GM23338 (cell line): ENCODE data around the gene HHAT. TPM values are rescaled to one million over a fixed set of nuclear protein-coding genes. Genes with fewer than 3 reads are reported as not detected.

ENCODE experiments used
- ATAC-seq: fragments of 200-7000 bp; cut with Tn5 transposase; 3 replicates; pipeline ENCODE4 v1.9.1; 2020
- DNase-seq: peaks from one replicate; pipeline ENCODE4 v3.0.0-alpha.2; 2015; ENCODE audit warnings: low spot score
- H2AFZ ChIP-seq: fragments of 200-600 bp; sonication (generic); 2 replicates; pipeline ENCODE4 v1.8.0; 2016; ENCODE audit warnings: antibody characterized with exemption, mild to moderate bottlenecking, moderate library complexity
- H3F3A ChIP-seq: fragments of 200-600 bp; sonication (generic); replicated peaks from 2 replicates; pipeline ENCODE4 v1.8.0; 2017; ENCODE audit warnings: antibody characterized with exemption, mixed run types, low read depth
- H3K27ac ChIP-seq: fragments of 200-600 bp; sonication (generic); 2 replicates; pipeline ENCODE4 v1.6.1; 2016; ENCODE audit warnings: low read depth
- H3K27me3 ChIP-seq: fragments of 200-600 bp; sonication (generic); 2 replicates; pipeline ENCODE4 v1.8.0; 2016; ENCODE audit warnings: mild to moderate bottlenecking, mixed run types, moderate library complexity; ENCODE audit not compliant: insufficient read depth
- H3K36me3 ChIP-seq: fragments of 200-600 bp; sonication (generic); 2 replicates; pipeline ENCODE4 v1.8.0; 2016; ENCODE audit warnings: mild to moderate bottlenecking; ENCODE audit not compliant: insufficient read depth
- H3K4me1 ChIP-seq: fragments of 200-600 bp; sonication (generic); 2 replicates; pipeline ENCODE4 v1.8.0; 2016; ENCODE audit warnings: mild to moderate bottlenecking, moderate library complexity; ENCODE audit not compliant: insufficient read depth
- H3K4me2 ChIP-seq: fragments of 200-600 bp; sonication (generic); 2 replicates; pipeline ENCODE4 v1.7.1; 2017; ENCODE audit warnings: mixed run types
- H3K4me3 ChIP-seq: fragments of 200-600 bp; sonication (generic); 2 replicates; pipeline ENCODE4 v1.6.1; 2016; ENCODE audit warnings: mixed run types
- H3K79me2 ChIP-seq: fragments of 200-600 bp; sonication (generic); replicated peaks from 2 replicates; pipeline ENCODE4 v1.8.0; 2017; ENCODE audit warnings: mild to moderate bottlenecking; ENCODE audit not compliant: insufficient read depth
- H3K9me2 ChIP-seq: fragments of 200-600 bp; sonication (generic); 2 replicates; pipeline ENCODE4 v1.8.0; 2017; ENCODE audit not compliant: insufficient read depth
- H4K20me1 ChIP-seq: fragments of 200-600 bp; sonication (generic); replicated peaks from 2 replicates; pipeline ENCODE4 v1.8.0; 2017; ENCODE audit warnings: mild to moderate bottlenecking; ENCODE audit not compliant: insufficient read depth
- H3K27ac Mint-ChIP-seq: 2 replicates; pipeline ENCODE4 v1.8.0; 2020; ENCODE audit warnings: inconsistent platforms, mild to moderate bottlenecking, moderate library complexity, mixed read lengths
- H3K27me3 Mint-ChIP-seq: 3 replicates; pipeline ENCODE4 v1.8.0; 2022; ENCODE audit warnings: low read depth, mild to moderate bottlenecking, moderate library complexity, mixed read lengths, inconsistent platforms; ENCODE audit not compliant: insufficient read depth, poor library complexity
- H3K36me3 Mint-ChIP-seq: 3 replicates; pipeline ENCODE4 v1.8.0; 2021; ENCODE audit warnings: low read depth, mild to moderate bottlenecking, inconsistent platforms, moderate library complexity, mixed read lengths
- H3K4me1 Mint-ChIP-seq: 3 replicates; pipeline ENCODE4 v1.8.0; 2020; ENCODE audit warnings: mild to moderate bottlenecking, inconsistent platforms, mixed read lengths
- H3K4me3 Mint-ChIP-seq: 3 replicates; pipeline ENCODE4 v1.8.0; 2021; ENCODE audit warnings: moderate library complexity, mild to moderate bottlenecking, inconsistent platforms, mixed read lengths
- H3K9me3 Mint-ChIP-seq: 3 replicates; pipeline ENCODE4 v1.8.0; 2020; ENCODE audit warnings: moderate library complexity, mild to moderate bottlenecking, inconsistent platforms, mixed read lengths
- EZH2 ChIP-seq: fragments of 200-600 bp; sonication (generic); IDR thresholded peaks from one replicate; pipeline ENCODE4 v1.8.0; 2017; ENCODE audit warnings: antibody characterized with exemption, mild to moderate bottlenecking, low read depth; ENCODE audit not compliant: unreplicated experiment
- EZH2phosphoT487 ChIP-seq: fragments of 200-600 bp; sonication (generic); IDR thresholded peaks from one replicate; pipeline ENCODE4 v1.8.1; 2018; ENCODE audit warnings: antibody characterized with exemption; ENCODE audit not compliant: unreplicated experiment
- NANOG ChIP-seq: IDR thresholded peaks from 2 replicates; pipeline ENCODE4 v1.6.1; 2016; ENCODE audit warnings: antibody characterized with exemption, borderline replicate concordance
- POLR2AphosphoS5 ChIP-seq: IDR thresholded peaks from 2 replicates; pipeline ENCODE4 v1.6.1; 2016; ENCODE audit warnings: antibody characterized with exemption, low read depth
- STAT1 ChIP-seq: IDR thresholded peaks from one replicate; pipeline ENCODE4 v1.6.1; 2016; ENCODE audit warnings: antibody characterized with exemption; ENCODE audit not compliant: unreplicated experiment
- ZNF114 ChIP-seq: fragments of 250-450 bp; sonication (Bioruptor Pico); IDR thresholded peaks from 2 replicates; pipeline ENCODE4 v1.5.0; 2020; ENCODE audit warnings: mild to moderate bottlenecking, moderate library complexity
- ZNF462 ChIP-seq: fragments of 250-450 bp; sonication (Bioruptor Pico); IDR thresholded peaks from 2 replicates; pipeline ENCODE4 v1.5.0; 2020; ENCODE audit warnings: mild to moderate bottlenecking, moderate library complexity
- polyA plus RNA-seq: library from polyadenylated mRNA; unstranded; fragments of >200 nt; fragmentation: Nextera tagmentation; extraction: Ambion mirVana; gene quantifications from 2 replicates; pipeline ENCODE4 v1.2.1, GENCODE V29; 2016
- total RNA-seq: library from RNA; depleted of rRNA; stranded (reverse); fragments of >200 nt; shearing (Covaris generic); gene quantifications from 2 replicates; pipeline ENCODE4 v1.2.3, GENCODE V29; 2014
- TF ChIP-seq, protein P1 (sequence below): IDR thresholded peaks from 2 replicates; pipeline ENCODE4 v1.6.1; 2016; ENCODE audit warnings: antibody characterized with exemption

HHAT gene
- total and polyA plus RNA-seq, 2 experiments from 2014 or later, result 0.11 to 0.66 TPM

DNA sequence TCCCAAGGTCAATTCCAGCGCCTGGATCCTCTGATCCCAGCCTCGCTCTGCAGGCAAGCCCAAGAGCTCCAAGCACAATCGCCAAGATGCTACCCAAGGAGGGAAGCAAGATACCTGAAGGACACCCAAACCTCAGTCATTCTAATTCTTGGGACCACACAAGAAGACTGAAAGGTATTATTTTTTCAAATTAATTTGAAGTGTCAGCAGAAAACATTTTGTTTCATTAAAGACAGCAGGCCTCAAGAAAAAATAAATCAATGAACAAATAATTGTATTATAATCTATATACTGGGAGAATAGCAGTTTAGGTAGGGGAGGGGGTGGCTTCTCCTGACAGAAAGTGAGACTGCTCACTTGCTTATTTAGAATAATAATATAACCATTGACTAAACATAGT is 347.8 kb downstream of the HHAT start (continued):
- TF ChIP-seq ZNF462, result no peak

DNA sequence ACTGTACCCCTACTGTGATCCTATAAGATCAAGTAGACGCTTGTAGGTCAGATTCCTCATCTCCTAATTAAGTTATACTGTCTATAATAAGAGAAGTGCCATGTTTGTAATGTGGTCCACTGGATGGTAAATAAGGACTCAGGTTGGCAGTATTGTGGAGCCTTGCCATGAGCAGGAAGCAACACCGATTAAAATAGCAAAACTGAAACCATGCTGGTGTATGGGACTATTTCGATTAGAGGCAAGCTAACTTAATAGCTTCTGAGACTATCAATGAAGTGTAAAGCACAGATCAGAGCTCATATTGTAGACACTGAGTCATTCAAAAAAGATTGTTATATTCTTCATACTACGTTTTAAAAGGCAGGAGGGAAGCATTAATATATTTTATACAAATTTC is 348.8 kb downstream of the HHAT start:
- TF ChIP-seq, protein P1, sequence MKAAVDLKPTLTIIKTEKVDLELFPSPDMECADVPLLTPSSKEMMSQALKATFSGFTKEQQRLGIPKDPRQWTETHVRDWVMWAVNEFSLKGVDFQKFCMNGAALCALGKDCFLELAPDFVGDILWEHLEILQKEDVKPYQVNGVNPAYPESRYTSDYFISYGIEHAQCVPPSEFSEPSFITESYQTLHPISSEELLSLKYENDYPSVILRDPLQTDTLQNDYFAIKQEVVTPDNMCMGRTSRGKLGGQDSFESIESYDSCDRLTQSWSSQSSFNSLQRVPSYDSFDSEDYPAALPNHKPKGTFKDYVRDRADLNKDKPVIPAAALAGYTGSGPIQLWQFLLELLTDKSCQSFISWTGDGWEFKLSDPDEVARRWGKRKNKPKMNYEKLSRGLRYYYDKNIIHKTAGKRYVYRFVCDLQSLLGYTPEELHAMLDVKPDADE, result no peak
- TF ChIP-seq STAT1 (no peak), NANOG (no peak), EZH2phosphoT487 (no peak), POLR2AphosphoS5 (no peak), EZH2 (no peak), ZNF114 (CRISPR knock-in tag) (no peak)
- no peaks in the 10 kb centered on the region for H4K20me1 ChIP-seq
- Mint-ChIP-seq H3K36me3 (no peaks in the 10 kb centered on the region), H3K4me1 (no peaks in the 10 kb centered on the region), H3K27me3 (peaks cover 6% of the 10 kb centered on the region), H3K9me3 (no peaks in the 10 kb centered on the region; the same call in 1 of the 3 replicates), H3K27ac (no peak overlapping the region), H3K4me3 (no peak overlapping the region)
- no peaks in the 10 kb centered on the region for H3K79me2 ChIP-seq
- H3F3A ChIP-seq, result no peaks in the 10 kb centered on the region
- no peak overlapping the region for H3K4me3 ChIP-seq
- H3K36me3 ChIP-seq, result no peaks in the 10 kb centered on the region
- H3K4me2 ChIP-seq, result no peak overlapping the region
- H3K27ac ChIP-seq, result no peak overlapping the region
- H3K27me3 ChIP-seq, result no peaks in the 10 kb centered on the region
- no peak overlapping the region for H2AFZ ChIP-seq
- no peak for DNase-seq
- H3K4me1 ChIP-seq, result no peaks in the 10 kb centered on the region
- ATAC-seq, result no peak
- no peaks in the 10 kb centered on the region; the same call in 1 of the 2 replicates for H3K9me2 ChIP-seq
